PC-9 (cell line): ENCODE data around the gene LIN9.

ENCODE experiments used
- CTCF ChIP-seq: fragments of 200-600 bp; sonication (generic); conservative IDR thresholded peaks from 2 replicates; pipeline ENCODE4 v1.6.1; 2017; ENCODE audit warnings: mixed run types, antibody characterized with exemption, mild to moderate bottlenecking, moderate library complexity
- EZH2 ChIP-seq: fragments of 200-600 bp; sonication (generic); IDR thresholded peaks from 2 replicates; pipeline ENCODE4 v1.8.0; 2017; ENCODE audit warnings: antibody characterized with exemption, low read depth

- TF ChIP-seq CTCF (no peak), EZH2 (no peak)
Observed at GRCh38 chr1:226268421-226269124, 40.4 kb downstream of the LIN9 start.
